Activated CD4-positive, alpha-beta T cell treated with anti-CD3 and anti-CD28 coated beads for 4 hours (primary cell): ENCODE data around the gene CFL1.
A peak's percentile ranks its signal among the peaks of the same experiment; 100 is the strongest.
"Not testable (repeated sequence)": the region's sequence is repeated elsewhere in the genome, so short reads cannot be mapped to it uniquely, and the experiment has no call there.

ENCODE experiments used
- DNase-seq, 2 donors: peaks; one replicate each; pipeline ENCODE4 v3.0.0-alpha.2; 2020

CFL1 gene

GRCh38 chr11:65856689-65857499 is 1.1 kb downstream of the CFL1 start:
- peak; percentile 83 to 84 for DNase-seq

- no peak for DNase-seq
Measured at GRCh38 chr11:65855927-65856363, 2.0 kb downstream of the CFL1 start.

- no peak for DNase-seq
Measured at GRCh38 chr11:65854852-65855837, 2.8 kb downstream of the CFL1 start.

GRCh38 chr11:65854161-65854592 is 3.8 kb downstream of the CFL1 start:
- no peak for DNase-seq

GRCh38 chr11:65853246-65853979 is 4.6 kb downstream of the CFL1 start:
- DNase-seq, result no peak

GRCh38 chr11:65852508-65853245 is 5.3 kb downstream of the CFL1 start:
- no peak for DNase-seq

GRCh38 chr11:65851811-65852507 is 6.0 kb downstream of the CFL1 start:
- no peak for DNase-seq

- no peak for DNase-seq
Measured at GRCh38 chr11:65851083-65851579, 6.8 kb downstream of the CFL1 start.

GRCh38 chr11:65850217-65851082 is 7.5 kb downstream of the CFL1 start:
- no peak for DNase-seq

- no peak for DNase-seq
Measured at GRCh38 chr11:65849771-65850216, 8.2 kb downstream of the CFL1 start.

GRCh38 chr11:65849366-65849765 is 8.6 kb downstream of the CFL1 start:
- no peak for DNase-seq

GRCh38 chr11:65848693-65849092 is 9.3 kb downstream of the CFL1 start:
- not testable (repeated sequence) for DNase-seq

- DNase-seq, result no peak
Measured at GRCh38 chr11:65847746-65848145, 10.2 kb downstream of the CFL1 start.

- no peak for DNase-seq
Measured at GRCh38 chr11:65844231-65844872, 13.6 kb downstream of the CFL1 start.

GRCh38 chr11:65843811-65844210 is 14.2 kb downstream of the CFL1 start:
- DNase-seq, result no peak

- no peak for DNase-seq
Measured at GRCh38 chr11:65842144-65842543, 15.8 kb downstream of the CFL1 start.

- no peak for DNase-seq
Measured at GRCh38 chr11:65834202-65834601, 23.8 kb downstream of the CFL1 start.

GRCh38 chr11:65833297-65834030 is 24.5 kb downstream of the CFL1 start, which contains the start of gene SNX32:
Gene SNX32 (plus strand): TSS chr11:65833963. CDS start chr11:65834066, 103 bp downstream.
- peak; percentile 95 for DNase-seq

GRCh38 chr11:65832231-65832630 is 25.7 kb downstream of the CFL1 start:
- not testable (repeated sequence) for DNase-seq
